GM11168 (cell line): Measurements from ENCODE around the gene GGTA1.
"Not testable (repeated sequence)": the region's sequence is repeated elsewhere in the genome, so short reads cannot be mapped to it uniquely, and the experiment has no call there.

ENCODE experiments used
- in situ Hi-C: fragments of 300-500 bp; cut with MboI; formaldehyde crosslinking; loops from one replicate; pipeline ENCODE4 v1.12.0; 2022; ENCODE audit warnings: low sequenced_read_pairs; ENCODE audit not compliant: unreplicated experiment

The GGTA1 gene

GRCh38 chr9:121499427-121500164, at the start of gene GGTA1:
GGTA1 (minus strand) TSS chr9:121499844; CDS start chr9:121467922, 31,922 bp downstream.
- in situ Hi-C loops = no loop called here

DNA sequence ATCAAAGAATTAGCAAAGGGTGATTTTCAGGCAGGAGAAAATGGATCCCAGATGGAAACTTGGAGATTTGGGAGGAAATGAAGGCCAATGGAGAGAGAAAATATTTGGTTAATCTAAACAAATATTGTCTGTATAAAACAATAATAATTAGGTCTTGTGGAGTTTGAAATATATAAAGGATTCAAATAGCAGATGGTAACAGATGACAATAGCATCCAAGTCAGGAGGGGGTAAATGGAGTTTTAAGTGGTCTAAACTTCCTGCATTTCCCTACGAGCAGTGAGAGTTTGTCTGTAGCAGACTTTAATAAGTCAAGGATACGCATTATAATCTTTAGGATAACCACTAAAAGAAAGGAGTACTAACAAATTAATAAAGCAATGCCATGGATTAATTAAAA, 49.0 kb upstream of the GGTA1 start:
- in situ Hi-C loops = no loop called here

- in situ Hi-C loops = no loop called here
Measured at GRCh38 chr9:121545875-121546423, 46.3 kb upstream of the GGTA1 start.

- in situ Hi-C loops = no loop called here
Measured at GRCh38 chr9:121545150-121545874, 45.7 kb upstream of the GGTA1 start.

GRCh38 chr9:121542025-121542424, 42.4 kb upstream of the GGTA1 start:
- in situ Hi-C loops = no loop called here

DNA sequence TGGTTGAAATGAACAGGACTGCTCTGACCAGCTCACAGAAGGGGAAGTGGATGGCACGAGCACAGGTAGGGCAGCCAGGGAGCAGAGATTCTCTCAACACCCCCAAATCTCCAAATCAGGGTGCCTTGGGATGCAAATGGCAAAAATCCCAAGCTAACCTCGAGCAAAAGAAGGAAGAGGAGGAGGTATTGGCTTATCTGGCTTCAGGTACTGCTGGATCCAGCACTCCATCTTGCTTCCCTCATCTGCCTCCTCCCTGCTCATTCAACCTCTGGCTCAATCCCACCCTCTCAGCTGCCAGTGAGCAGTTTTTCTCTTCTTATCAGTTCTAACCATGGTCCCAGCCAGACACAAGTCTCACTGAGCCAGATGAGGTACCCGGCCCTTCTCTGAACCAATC, 41.6 kb upstream of the GGTA1 start:
- in situ Hi-C loops = no loop called here

- in situ Hi-C loops = no loop called here
Measured at GRCh38 chr9:121538221-121538620, 38.6 kb upstream of the GGTA1 start.

- in situ Hi-C loops = no loop called here
Measured at GRCh38 chr9:121537283-121537682, 37.6 kb upstream of the GGTA1 start.

DNA sequence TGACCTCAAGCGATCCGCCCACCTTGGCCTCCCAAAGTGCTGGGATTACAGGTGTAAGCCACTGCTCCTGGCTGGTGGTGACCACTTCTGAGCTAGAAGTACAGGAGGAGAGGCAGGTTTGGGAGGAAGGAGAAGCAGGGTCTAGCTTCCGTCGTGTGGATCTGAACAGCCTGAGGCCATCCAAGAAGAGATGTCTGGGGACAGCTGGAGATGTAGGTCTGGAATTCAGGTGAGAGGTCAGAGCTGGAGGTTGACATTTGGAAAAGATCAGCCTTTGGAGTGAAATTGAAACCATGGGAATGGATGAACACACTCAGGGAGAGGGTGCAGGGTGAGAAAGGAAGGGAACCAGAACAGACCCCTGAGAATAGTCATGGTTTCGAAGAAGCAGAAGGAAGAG, 33.2 kb upstream of the GGTA1 start:
- in situ Hi-C loops = no loop called here

GRCh38 chr9:121529237-121529987, 29.8 kb upstream of the GGTA1 start:
- in situ Hi-C loops = no loop called here

DNA sequence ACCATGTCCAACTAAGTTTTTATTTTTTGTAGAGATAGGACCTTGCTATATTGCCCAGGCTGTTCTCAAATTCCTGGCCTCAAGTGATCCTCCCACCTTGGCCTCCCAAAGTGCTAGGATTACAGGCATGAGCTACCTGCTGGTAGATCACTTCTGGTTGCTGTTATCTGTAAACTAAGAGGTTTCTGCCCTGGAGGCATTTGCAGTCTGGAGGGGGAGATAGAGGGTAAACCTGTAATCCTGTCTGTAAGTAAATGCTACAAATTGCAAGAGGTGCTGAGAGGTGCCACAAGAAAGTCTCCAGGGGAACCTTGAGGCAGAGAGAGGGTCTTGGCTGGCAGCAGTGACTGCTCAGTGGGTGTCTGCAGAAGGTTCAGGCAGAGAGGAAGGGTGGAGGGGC, 29.0 kb upstream of the GGTA1 start:
- in situ Hi-C loops = no loop called here

DNA sequence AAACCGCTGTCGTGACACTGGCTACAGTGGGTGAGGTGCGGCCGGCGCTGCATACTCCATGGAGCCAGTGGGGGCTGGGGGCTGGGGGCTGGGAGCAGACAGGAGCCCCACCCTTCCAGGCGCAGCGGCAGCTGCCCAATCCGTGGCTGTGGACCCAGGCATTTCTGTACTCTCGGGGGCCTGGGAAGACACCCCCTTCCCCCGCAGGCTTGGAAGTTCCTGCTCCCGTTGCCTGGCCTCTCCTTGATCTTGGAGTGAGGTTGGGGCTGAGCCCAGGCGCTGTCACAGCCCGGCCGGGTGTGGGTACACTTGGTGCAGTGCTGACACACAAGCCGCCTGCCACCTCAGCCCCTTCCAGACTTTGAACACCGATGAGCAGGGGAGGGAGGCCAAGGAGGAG, 27.7 kb upstream of the GGTA1 start:
- in situ Hi-C loops = no loop called here

GRCh38 chr9:121519688-121520087, 20.0 kb upstream of the GGTA1 start:
- in situ Hi-C loops = not testable (repeated sequence)

- in situ Hi-C loops = no loop called here
Measured at GRCh38 chr9:121518634-121519033, 19.0 kb upstream of the GGTA1 start.

GRCh38 chr9:121513166-121513565, 13.5 kb upstream of the GGTA1 start:
- in situ Hi-C loops = not testable (repeated sequence)

- in situ Hi-C loops = no loop called here
Measured at GRCh38 chr9:121510766-121511550, 11.3 kb upstream of the GGTA1 start.

- in situ Hi-C loops = no loop called here
Measured at GRCh38 chr9:121509180-121509579, 9.5 kb upstream of the GGTA1 start.

DNA sequence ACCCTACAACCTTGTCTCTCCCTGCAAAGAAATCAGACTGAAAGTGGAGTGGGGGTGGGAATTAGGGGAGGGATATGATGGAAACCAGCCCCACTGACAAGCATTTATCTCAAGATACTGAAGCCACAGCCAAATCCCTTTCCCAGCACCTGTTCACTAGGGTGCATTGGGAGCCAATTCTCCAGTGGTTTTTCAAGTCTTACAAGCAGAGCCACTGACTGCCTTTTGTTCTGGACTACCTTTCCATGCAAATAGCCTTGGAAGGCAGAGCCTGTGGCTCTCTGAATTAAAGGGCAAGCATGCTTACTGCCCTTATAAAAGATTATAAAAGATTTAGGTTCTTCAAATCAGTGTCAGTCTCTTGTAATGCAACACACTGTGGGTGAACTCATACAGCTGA, 8.8 kb upstream of the GGTA1 start:
- in situ Hi-C loops = no loop called here

DNA sequence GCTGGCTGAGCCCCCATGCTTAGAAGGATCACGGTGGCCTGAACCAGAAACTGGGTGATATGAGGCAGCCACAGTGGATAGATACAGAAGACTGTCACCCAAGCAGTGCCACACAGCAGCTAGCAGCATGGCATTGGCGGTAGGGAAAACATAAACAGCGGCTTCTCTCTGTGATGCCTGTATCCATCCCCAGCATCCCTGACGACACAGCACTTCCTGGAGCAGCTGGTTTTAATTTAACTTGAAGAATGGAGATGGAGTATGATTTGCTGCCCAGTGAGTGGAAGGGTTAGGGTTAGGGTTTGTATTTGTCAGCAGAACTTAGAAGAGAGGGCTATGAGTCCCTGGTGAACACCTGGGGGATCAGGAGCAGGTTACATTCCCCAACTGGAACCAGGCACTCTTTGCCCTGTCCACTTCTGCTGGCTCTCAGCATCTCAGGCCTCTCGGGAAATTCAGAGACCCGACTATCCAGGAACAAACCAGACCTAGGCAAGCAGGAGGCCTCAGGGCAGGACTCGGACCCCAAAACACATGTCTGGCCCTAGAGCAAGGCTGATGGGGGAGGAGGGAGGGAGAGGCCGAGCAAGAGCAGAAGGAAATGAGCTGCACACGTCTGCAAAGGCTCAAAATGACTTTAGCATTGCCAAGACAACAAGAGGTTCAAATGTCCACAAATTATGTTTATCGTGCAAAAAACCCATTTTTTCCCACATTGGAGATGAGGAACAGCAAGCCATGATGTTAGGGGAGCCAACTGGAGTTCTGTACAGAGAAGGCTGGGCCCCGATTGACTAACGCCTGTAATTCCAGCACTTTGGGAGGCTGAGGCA, 6.5 kb upstream of the GGTA1 start:
- in situ Hi-C loops = no loop called here
